DOHH2 (cell line): ENCODE measurements around the gene ARID5A.

Source experiments
- H3F3A ChIP-seq: fragments of 200-600 bp; sonication (generic), shearing (Covaris generic); 2 replicates; pipeline ENCODE4 v1.6.0; 2016; ENCODE audit warnings: antibody characterized with exemption, mild to moderate bottlenecking; ENCODE audit not compliant: control insufficient read depth, insufficient read depth
- H3K27ac ChIP-seq: fragments of 200-600 bp; sonication (generic); 2 replicates; pipeline ENCODE4 v1.5.1; 2014; ENCODE audit warnings: low read depth, mild to moderate bottlenecking, low read length, moderate library complexity
- H3K27me3 ChIP-seq: fragments of 200-600 bp; sonication (generic); 2 replicates; pipeline ENCODE4 v1.6.1; 2014; ENCODE audit warnings: mild to moderate bottlenecking, low read length, mixed read lengths; ENCODE audit not compliant: control insufficient read depth
- H3K36me3 ChIP-seq: fragments of 200-600 bp; sonication (generic); 2 replicates; pipeline ENCODE4 v1.6.1; 2014; ENCODE audit warnings: mild to moderate bottlenecking, low read length, moderate library complexity, mixed read lengths; ENCODE audit not compliant: control insufficient read depth
- H3K4me1 ChIP-seq: fragments of 200-600 bp; sonication (generic); 2 replicates; pipeline ENCODE4 v1.6.1; 2014; ENCODE audit warnings: mild to moderate bottlenecking, low read length, mixed read lengths; ENCODE audit not compliant: control insufficient read depth
- H3K4me2 ChIP-seq: fragments of 200-600 bp; sonication (generic); 2 replicates; pipeline ENCODE4 v1.6.0; 2014; ENCODE audit warnings: mild to moderate bottlenecking, low read length, moderate library complexity
- H3K4me3 ChIP-seq: fragments of 200-600 bp; sonication (generic); 2 replicates; pipeline ENCODE4 v1.5.1; 2014; ENCODE audit warnings: mild to moderate bottlenecking, low read length, mixed read lengths
- H3K79me2 ChIP-seq: fragments of 200-600 bp; sonication (generic); 2 replicates; pipeline ENCODE4 v1.6.1; 2014; ENCODE audit warnings: mild to moderate bottlenecking, low read length, mixed read lengths; ENCODE audit not compliant: control insufficient read depth
- H3K9me2 ChIP-seq: fragments of 200-600 bp; sonication (generic); replicated peaks from 2 replicates; pipeline ENCODE4 v1.6.1; 2014; ENCODE audit warnings: mild to moderate bottlenecking, low read length, mixed read lengths; ENCODE audit not compliant: control insufficient read depth
- H3K9me3 ChIP-seq: fragments of 200-600 bp; sonication (generic); 2 replicates; pipeline ENCODE4 v1.6.1; 2014; ENCODE audit warnings: antibody characterized with exemption, low read length, mixed read lengths; ENCODE audit not compliant: control insufficient read depth, insufficient read depth
- H4K20me1 ChIP-seq: fragments of 200-600 bp; sonication (generic); 2 replicates; pipeline ENCODE4 v1.6.0; 2014; ENCODE audit warnings: low read depth, mild to moderate bottlenecking, antibody characterized with exemption, low read length, moderate library complexity; ENCODE audit not compliant: control insufficient read depth, insufficient read depth
- CTCF ChIP-seq: fragments of 200-600 bp; sonication (generic); IDR thresholded peaks from one replicate; pipeline ENCODE4 v1.5.1; 2014; ENCODE audit warnings: antibody characterized with exemption, mild to moderate bottlenecking, low read depth, low read length; ENCODE audit not compliant: poor library complexity, severe bottlenecking
- EZH2phosphoT487 ChIP-seq: fragments of 200-600 bp; sonication (generic); IDR thresholded peaks from 2 replicates; pipeline ENCODE4 v1.6.1; 2017; ENCODE audit warnings: borderline replicate concordance, mild to moderate bottlenecking, antibody characterized with exemption, low read length, moderate library complexity, mixed read lengths

The ARID5A gene

GRCh38 chr2:96500385-96501066 lies 36.0 kb upstream of the ARID5A start:
- Histone ChIP-seq H3K9me2 (no peaks in the 10 kb centered on the region), H3K9me3 (no peaks in the 10 kb centered on the region), H3K4me2 (no peak overlapping the region), H3K4me3 (no peak overlapping the region), H3K36me3 (no peaks in the 10 kb centered on the region), H3K27me3 (peaks cover 35% of the 10 kb centered on the region), H3K79me2 (no peaks in the 10 kb centered on the region), H3K27ac (no peak overlapping the region), H3F3A (no peaks in the 10 kb centered on the region), H4K20me1 (no peaks in the 10 kb centered on the region), H3K4me1 (no peaks in the 10 kb centered on the region)
- TF ChIP-seq CTCF: no peak
- no peak for TF ChIP-seq EZH2phosphoT487

GRCh38 chr2:96501471-96501874 lies 35.1 kb upstream of the ARID5A start:
- H3K79me2 ChIP-seq: no peaks in the 10 kb centered on the region
- no peaks in the 10 kb centered on the region for H3K9me2 ChIP-seq
- TF ChIP-seq EZH2phosphoT487: no peak
- no peak for TF ChIP-seq CTCF
- no peaks in the 10 kb centered on the region for H3F3A ChIP-seq
- H3K27me3 ChIP-seq: peaks cover 30% of the 10 kb centered on the region
- H3K4me2 ChIP-seq: no peak overlapping the region
- no peak overlapping the region for H3K4me3 ChIP-seq
- no peaks in the 10 kb centered on the region for H3K36me3 ChIP-seq
- H3K4me1 ChIP-seq: no peaks in the 10 kb centered on the region
- H3K27ac ChIP-seq: no peak overlapping the region
- no peaks in the 10 kb centered on the region for H3K9me3 ChIP-seq
- H4K20me1 ChIP-seq: no peaks in the 10 kb centered on the region

- Histone ChIP-seq H3K27ac (no peak overlapping the region), H3K4me1 (no peaks in the 10 kb centered on the region), H3K79me2 (no peaks in the 10 kb centered on the region), H3K36me3 (no peaks in the 10 kb centered on the region), H4K20me1 (no peaks in the 10 kb centered on the region), H3K4me2 (no peak overlapping the region), H3K9me2 (no peaks in the 10 kb centered on the region), H3F3A (no peaks in the 10 kb centered on the region), H3K9me3 (no peaks in the 10 kb centered on the region), H3K4me3 (no peak overlapping the region), H3K27me3 (peaks cover 28% of the 10 kb centered on the region)
- TF ChIP-seq CTCF: no peak
- TF ChIP-seq EZH2phosphoT487: no peak
Measured at GRCh38 chr2:96501886-96502810, 34.4 kb upstream of the ARID5A start.
